Thyroid gland (tissue), 4 donors: ENCODE data around the gene KDM2B.
"Not testable (repeated sequence)": the region's sequence is repeated elsewhere in the genome, so short reads cannot be mapped to it uniquely, and the experiment has no call there.

ENCODE experiments used
- CTCF ChIP-seq, 6 experiments: fragments of 200-600 bp in 3 of 6; fragments of 450-650 bp in 3 of 6; sonication (generic) in 3 of 6; IDR thresholded peaks; one replicate each; pipeline ENCODE4 v1.5.1; 2016 to 2019; ENCODE audit warnings: antibody characterized with exemption in 6 of 6, mild to moderate bottlenecking in 2 of 6, inconsistent platforms in 1 of 6, moderate library complexity in 1 of 6
- POLR2A ChIP-seq, 2 donors: fragments of 450-650 bp; IDR thresholded peaks; one replicate each; pipeline ENCODE4 v1.6.1; 2017; ENCODE audit warnings: antibody characterized with exemption in 2 of 2, mild to moderate bottlenecking in 2 of 2, moderate library complexity in 1 of 2

DNA sequence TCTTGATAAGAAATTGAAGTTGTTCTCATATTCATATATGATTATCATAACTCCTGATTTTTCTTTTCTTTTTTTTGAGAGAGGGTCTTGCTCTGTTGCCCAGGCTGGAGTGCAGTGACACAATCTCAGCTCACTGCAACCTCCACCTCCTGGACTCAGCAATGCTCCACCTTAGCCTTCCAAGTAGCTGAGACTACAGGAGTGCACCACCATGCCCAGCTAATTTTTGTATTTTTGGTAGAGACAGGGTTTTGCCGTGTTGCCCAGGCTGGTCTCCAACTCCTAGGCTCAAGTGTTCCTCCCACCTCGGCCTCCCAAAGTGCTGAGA, 2.5 kb upstream of the KDM2B start:
- not testable (repeated sequence) for TF ChIP-seq CTCF, POLR2A (IDR thresholded peaks at IDR 0.05)
